Measurements from ENCODE around the gene PDZD11.
"Not testable (repeated sequence)": the region's sequence is repeated elsewhere in the genome, so short reads cannot be mapped to it uniquely, and the experiment has no call there.

PDZD11 gene

GRCh38 chrX:70289793-70290770 is at the start of gene PDZD11, which contains the start of gene KIF4A:
PDZD11 (minus strand) TSS chrX:70289927; CDS start chrX:70289341, 586 bp downstream.
KIF4A (plus strand) TSS chrX:70290104; CDS start chrX:70290459, 355 bp downstream.
- peak; percentile 46 for DNase-seq

- DNase-seq, result no peak
Measured at GRCh38 chrX:70338290-70338689, 48.6 kb upstream of the PDZD11 start.

- no peak for DNase-seq
Measured at GRCh38 chrX:70336767-70337166, 47.0 kb upstream of the PDZD11 start.

- DNase-seq, result no peak
Measured at GRCh38 chrX:70332600-70332999, 42.9 kb upstream of the PDZD11 start.

- DNase-seq, result no peak
Measured at GRCh38 chrX:70331161-70331560, 41.4 kb upstream of the PDZD11 start.

- DNase-seq, result no peak
Measured at GRCh38 chrX:70324326-70324725, 34.6 kb upstream of the PDZD11 start.

- DNase-seq, result not testable (repeated sequence)
Measured at GRCh38 chrX:70323628-70324027, 33.9 kb upstream of the PDZD11 start.

GRCh38 chrX:70322784-70323183 is 33.1 kb upstream of the PDZD11 start:
- DNase-seq, result no peak

- DNase-seq, result no peak
Measured at GRCh38 chrX:70313503-70313902, 23.8 kb upstream of the PDZD11 start.

GRCh38 chrX:70301716-70302115 is 12.0 kb upstream of the PDZD11 start:
- DNase-seq, result no peak

GRCh38 chrX:70293621-70294020 is 3.9 kb upstream of the PDZD11 start:
- no peak for DNase-seq

- no peak for DNase-seq
Measured at GRCh38 chrX:70292788-70293187, 3.1 kb upstream of the PDZD11 start.

GRCh38 chrX:70289168-70289792 is 447 bp downstream of the PDZD11 start:
- no peak for DNase-seq

GRCh38 chrX:70281951-70282350 is 7.8 kb downstream of the PDZD11 start, which contains the start of gene RAB41:
RAB41 (plus strand) TSS chrX:70282172; CDS start chrX:70282218, 46 bp downstream.
- no peak for DNase-seq

- no peak for DNase-seq
Measured at GRCh38 chrX:70280573-70280972, 9.2 kb downstream of the PDZD11 start.

- DNase-seq, result no peak
Measured at GRCh38 chrX:70279081-70279480, 10.6 kb downstream of the PDZD11 start.

- DNase-seq, result not testable (repeated sequence)
Measured at GRCh38 chrX:70274029-70274428, 15.7 kb downstream of the PDZD11 start.

GRCh38 chrX:70268034-70268433 is 21.7 kb downstream of the PDZD11 start, which contains the start of gene ARR3:
ARR3 (plus strand) TSS chrX:70268334; CDS start chrX:70269386, 1,052 bp downstream.
- DNase-seq, result no peak

GRCh38 chrX:70264784-70265183 is 24.9 kb downstream of the PDZD11 start:
- no peak for DNase-seq

GRCh38 chrX:70262952-70263567 is 26.7 kb downstream of the PDZD11 start:
- no peak for DNase-seq

- no peak for DNase-seq
Measured at GRCh38 chrX:70260104-70260503, 29.6 kb downstream of the PDZD11 start, which contains the start of gene P2RY4. P2RY4 (minus strand) TSS chrX:70260204; CDS start chrX:70259624, 580 bp downstream.

GRCh38 chrX:70257423-70258288 is 32.1 kb downstream of the PDZD11 start:
- DNase-seq, result no peak

Measured in activated T-cell treated with anti-CD3 and anti-CD28 coated beads for 4 hours (primary cell).